DLD1 (cell line): ENCODE results near the gene EFHC2.
"Not testable (repeated sequence)": the region's sequence is repeated elsewhere in the genome, so short reads cannot be mapped to it uniquely, and the experiment has no call there.

ENCODE experiments used
- in situ Hi-C: cut with HindIII; loops from 2 replicates; pipeline ENCODE4 v1.10.0; 2017; ENCODE audit warnings: low sequenced_read_pairs

EFHC2 gene

DNA sequence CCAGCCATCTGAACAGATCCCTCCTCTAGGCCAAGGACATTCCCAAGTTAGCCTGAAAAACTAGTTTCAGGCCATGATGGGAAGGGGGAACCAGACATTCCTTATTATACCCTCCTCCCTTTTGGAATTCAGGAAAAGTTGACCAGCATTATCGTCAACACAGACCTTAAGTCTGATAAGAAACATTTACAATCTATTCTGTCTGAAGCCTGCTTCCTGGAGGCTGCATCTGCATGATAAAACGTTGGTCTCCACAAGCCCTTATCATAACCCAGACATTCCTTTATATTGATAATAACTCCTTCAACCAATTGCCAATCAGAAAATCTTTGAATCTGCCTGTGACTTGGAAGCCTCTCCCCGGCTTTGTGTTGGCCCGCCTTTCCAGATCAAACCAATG is 44.3 kb downstream of the EFHC2 start:
- in situ Hi-C loops = no loop called here

DNA sequence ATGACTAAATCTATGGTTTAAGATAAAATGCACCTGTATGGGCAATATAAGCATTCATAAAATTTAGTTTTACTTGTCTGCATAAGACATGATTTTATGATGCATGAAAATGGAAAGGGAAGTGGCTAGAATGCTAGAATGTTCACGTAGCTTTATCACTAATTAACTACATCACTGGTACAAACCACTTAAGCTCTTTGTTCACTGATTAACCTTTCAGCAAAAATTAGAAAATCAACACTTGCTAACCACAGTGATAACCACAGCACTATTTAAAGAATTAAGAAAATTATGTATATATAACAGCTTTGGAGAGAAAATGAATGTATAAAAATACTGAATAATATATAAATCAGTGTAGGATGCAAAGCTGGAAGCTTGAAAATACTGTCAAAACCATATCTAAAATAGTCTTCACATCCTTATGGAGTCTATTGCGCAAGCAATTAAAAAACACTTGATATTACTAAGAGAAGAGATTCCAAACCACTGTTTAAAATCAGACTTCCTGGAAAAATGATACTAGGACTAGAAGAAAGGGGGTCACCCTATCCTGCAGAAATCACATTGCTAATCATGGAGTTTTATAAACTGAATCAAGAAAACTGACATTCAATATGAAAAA is 51.9 kb downstream of the EFHC2 start:
- in situ Hi-C loops = no loop called here

DNA sequence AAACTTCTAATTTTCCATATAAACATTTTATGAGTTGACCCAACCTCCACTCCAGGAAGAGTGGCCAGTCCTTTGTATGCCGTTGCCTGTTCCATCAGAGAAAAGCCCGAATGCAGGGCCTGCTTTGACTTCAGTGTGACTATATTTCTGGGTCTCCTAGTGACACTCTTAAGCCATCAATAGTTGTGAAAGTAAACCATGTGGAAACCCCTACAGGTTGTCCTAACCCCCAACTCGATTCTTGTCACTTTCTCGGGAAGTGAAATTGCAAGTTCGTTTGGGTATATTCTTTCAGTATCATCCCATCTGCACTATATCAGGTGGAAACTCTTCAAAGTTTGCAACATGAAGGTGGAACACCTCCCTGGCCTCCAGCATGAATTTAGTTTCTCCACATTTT is 52.8 kb downstream of the EFHC2 start:
- in situ Hi-C loops = no loop called here

DNA sequence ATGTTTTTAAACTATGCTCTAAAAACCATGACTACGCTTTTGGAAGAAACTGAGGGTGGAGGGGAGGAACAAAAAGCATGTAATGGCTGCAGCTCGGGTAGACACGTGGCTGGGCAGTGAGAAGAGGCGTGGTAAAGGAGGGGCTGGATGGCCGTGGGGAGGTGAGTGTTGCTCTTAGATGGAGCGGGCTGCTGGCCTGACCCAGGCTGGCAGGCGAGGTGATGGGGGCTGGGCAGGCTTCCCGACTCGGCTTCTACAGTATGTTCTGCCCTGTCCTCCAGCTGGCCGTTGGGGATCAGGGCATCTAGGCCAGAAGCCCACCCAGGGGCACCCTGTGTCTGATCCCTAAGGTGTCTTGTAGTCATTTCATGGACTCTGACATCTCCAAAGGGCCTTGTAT is 60.7 kb downstream of the EFHC2 start:
- in situ Hi-C loops = no loop called here

DNA sequence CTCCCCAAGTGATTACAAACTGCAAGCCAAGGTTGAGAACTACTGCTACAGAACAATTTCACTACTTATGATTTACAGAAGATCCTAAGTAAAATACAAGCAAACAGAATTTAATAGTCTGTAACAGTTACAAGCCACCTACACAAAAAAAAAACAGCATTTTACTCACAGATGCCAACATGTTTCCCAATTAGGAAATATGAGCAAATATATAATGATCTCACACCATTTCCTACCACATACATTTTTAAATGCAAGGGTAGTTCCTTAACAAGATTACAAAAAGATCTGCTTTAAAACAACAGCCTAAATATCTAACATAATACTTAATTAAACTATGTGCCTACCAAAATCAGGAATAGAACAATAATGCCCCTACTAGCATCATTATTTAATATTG is 63.4 kb downstream of the EFHC2 start:
- in situ Hi-C loops = no loop called here

DNA sequence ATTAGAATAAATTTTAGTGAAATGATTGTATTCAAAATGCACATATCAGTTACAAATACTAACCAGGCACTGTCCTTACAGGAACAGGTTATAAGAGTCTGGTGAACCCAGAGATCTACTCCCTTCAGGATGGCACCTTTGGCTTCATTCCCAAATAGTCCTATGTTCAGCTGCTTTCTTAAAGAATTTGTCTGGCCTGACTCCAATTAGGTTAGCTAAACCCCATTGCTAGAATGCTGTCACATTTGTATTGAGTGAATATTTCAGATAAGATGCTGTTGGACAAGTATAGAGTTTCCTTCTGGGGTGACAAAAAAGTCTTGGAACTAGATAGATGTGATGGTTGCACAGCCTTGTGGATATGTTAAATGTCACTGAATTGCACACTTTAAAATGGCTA is 69.4 kb downstream of the EFHC2 start:
- in situ Hi-C loops = no loop called here

DNA sequence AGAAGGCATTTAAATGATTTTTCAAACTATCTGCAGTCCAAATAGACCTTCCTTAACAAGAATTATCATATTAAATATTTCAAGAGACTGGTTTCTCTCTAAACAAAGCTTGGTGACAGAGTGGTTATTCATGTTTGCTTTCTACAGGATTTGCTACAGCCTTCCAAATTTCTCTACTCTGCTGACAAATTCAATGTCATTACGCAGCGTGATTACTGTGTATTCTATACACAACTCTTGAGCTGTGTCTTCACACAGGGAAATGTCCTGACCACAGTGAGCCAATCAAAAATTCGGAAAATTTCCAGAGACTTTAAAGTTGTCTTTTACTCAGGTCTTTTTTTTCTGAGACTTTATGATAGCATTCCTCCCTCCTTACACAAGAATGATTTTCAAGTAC is 75.6 kb downstream of the EFHC2 start:
- in situ Hi-C loops = no loop called here

DNA sequence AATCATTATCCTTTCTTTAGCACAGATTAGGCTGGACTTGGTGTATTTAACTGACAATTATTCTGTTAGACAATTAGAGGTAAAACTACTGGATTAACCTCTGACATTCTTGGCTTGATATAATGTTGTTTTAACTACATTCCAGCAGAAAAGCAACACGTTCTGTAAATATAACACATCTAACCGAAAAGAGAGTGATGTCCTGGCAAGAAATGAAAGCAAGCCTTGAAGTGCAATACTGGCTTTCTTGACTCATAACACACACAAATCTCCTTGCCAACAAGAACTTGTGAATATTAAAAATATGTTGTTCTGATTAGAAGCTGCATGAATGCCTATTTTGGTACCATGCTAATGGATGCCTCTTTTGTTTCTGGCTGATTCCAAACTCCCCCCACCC is 76.4 kb downstream of the EFHC2 start:
- in situ Hi-C loops = no loop called here

DNA sequence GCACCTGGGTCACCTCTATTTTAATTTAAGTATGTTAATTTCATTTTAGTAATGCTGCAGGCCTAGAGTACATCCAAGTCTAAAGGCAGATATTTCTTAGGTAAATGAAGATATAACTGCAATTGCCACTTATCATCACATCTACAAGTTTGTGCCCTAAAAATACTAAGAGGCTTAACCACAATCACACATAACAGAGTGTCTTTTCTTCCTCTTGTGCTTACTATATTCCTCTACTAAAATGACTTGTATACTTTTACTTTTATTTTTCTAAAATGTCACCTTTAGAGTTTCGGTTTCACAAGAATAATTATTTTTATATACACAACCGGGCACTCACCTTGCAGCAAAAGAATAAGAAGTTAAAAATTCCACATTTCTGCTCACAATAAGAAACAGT is 77.9 kb downstream of the EFHC2 start:
- in situ Hi-C loops = no loop called here

DNA sequence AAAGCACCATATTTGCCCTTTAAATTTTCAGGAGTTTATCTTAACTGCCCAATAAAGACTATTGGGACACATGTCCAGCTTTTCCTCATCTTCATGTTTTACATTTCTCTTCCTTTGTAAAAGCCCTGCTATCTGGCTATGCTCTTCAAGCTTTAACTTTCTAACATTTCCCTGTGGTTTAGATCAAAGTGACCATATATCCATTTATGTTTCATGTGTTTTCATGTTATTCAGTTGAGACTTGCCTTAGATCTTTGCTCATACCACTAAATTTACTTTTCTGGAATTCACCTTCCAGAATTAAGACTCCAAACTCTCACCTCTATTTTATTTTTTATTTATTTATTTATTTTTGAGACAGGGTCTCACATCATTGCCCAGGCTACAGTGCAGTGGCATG is 78.5 kb downstream of the EFHC2 start:
- in situ Hi-C loops = no loop called here

DNA sequence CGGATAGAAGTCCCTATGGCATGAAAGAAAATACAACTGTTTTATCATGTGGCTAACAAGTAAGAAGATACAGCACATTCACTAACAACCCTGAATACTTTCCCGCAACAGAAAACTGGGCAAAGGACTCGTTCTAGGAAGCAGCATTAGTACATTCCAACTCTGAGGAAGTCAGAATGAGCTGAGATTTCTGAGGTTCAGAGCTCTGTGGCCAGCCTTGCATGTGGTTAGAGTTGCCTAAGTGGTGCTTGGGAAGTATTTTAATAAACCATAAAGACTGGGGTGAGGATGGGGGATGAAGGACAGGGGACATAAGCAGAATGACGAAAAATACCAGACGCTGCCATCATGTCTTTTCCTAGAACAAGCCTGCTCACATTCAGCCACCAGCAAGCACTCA is 82.2 kb downstream of the EFHC2 start:
- in situ Hi-C loops = no loop called here

DNA sequence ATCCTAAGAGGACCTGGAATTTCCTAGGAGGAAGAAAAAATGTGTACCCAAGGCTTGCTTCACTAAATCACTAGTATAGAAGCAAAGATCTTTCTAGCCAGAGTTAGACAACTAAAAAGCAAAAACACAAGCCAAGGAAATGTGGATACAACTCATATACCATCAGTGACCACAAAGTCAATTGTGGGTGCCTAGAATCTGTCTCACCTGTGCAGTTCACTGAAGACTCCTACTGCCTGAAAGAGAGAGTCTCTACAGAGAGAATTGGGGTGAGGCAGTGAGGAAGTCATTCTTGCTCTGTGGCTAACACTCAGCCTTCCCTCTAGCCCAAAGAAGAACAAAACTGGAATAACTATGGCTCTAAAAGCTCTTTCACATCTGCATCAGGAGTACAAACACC is 82.9 kb downstream of the EFHC2 start:
- in situ Hi-C loops = no loop called here

DNA sequence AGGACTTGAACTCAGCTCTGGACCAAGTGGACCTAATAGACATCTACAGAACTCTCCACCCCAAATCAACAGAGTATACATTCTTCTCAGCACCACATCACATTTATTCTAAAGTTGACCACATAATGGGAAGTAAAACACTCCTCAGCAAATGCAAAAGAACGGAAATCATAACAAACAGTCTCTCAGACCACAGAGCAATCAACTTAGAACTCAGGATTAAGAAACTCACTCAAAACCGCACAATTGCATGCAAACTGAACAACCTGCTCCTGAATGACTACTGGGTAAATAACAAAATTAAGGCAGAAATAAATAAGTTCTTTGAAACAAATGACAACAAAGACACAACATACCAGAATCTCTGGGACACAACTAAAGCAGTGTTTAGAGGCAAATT is 87.7 kb downstream of the EFHC2 start:
- in situ Hi-C loops = not testable (repeated sequence)

DNA sequence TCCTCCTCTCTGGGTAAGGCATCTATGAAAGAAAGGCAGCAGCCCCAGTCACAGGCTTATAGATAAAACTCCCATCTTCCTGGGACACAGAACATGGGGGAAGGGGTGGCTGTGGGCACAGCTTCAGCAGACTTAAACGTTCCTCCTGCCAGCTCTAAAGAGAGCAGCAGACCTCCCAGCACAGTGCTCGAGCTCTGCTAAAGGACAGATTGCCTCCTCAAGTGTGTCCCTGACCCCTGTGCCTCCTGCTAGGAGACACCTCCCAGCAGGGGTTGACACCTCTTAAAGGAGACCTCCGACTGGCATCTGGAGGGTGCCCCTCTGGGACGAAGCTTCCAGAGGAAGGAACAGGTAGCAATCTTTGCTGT is 89.9 kb downstream of the EFHC2 start:
- in situ Hi-C loops = no loop called here

DNA sequence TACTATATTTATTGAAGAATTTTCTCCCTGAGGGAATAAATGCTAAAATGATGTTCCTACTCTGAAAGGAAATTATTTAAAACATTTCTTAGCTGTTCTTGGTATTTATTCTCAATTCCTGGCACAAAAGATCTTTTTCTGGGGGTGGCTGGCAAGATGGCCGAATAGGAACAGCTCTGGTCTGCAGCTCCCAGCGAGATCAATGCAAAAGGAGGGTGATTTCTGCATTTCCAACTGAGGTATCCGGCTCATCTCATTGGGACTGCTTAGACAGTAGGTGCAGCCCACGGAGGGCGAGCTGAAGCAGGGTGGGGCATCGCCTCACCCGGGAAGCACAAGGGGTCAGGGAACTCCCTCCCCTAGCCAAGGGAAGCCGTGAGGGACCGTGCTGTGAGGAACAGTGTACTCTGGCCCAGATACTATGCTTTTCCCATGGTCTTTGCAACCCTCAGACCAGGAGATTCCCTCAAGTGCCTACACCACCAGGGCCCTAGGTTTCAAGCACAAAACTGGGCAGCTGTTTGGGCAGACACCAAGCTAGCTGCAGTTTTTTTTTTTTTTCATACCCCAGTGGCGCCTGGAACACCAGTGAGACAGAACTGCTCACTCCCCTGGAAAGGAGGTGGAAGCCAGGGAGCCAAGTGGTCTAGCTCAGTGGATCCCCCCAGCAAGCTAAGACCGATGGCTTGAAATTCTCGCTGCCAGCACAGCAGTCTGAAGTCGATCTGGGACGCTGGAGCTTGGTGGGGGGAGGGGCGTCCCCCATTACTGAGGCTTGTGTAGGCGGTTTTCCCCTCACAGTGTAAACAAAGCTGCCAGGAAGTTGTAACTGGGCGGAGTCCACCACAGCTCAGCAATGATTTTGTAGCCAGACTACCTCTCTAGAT is 90.5 kb downstream of the EFHC2 start:
- in situ Hi-C loops = not testable (repeated sequence)

DNA sequence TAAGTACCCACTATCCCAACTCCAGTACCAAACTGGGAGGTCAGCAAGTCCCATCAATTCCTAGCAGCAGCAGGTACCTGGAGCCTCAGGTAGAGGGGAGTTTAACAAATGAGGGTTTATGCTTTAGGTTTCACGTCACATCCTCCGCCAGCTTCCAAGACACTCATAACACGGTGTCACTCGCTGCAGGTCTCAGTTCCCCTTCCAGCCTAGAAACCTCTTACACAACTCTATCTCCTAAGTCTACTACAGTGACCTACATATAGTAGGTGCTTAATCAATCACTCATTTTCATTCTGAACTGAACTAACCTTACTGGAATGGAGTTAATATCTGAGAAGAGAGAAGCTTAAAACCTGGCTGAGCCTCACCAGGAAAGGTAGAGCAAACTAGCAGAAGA is 96.0 kb downstream of the EFHC2 start:
- in situ Hi-C loops = no loop called here

DNA sequence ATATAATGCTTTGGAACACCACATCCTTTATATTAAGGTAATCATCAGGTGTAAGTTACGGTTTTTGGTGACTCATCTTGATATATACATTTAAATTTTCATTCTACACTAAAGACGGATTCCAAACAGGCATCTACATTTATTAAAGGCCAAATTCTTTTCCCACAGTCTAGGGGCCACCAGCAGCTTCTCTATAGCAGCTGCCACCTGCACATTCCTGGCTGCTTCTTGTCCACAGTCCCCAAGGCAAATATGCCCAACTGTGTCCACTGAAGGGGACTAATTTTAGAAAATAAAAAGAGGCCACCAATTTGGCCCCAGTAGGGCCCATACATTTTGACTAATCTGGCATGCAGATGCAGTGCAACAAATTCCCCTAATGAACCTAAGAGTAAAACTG is 96.6 kb downstream of the EFHC2 start:
- in situ Hi-C loops = no loop called here

DNA sequence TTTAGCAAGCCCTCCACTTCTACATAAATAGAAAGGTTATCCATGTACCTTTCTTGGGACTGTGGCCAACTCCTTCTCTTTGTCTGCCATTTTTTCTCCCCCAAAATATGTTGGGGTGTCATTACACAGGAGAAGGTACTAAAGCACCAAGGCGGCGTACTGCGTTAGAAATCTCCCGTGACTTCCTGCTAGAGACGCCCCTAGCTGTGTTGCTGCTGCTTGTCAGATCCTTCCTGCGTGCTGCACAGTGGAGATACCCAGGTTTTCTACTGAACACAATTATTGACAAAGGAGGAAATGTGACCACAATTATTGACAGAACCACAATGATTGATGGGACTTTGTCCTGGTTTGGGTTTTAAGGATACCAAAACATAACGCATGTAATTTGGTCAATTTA is 97.7 kb downstream of the EFHC2 start:
- in situ Hi-C loops = no loop called here

DNA sequence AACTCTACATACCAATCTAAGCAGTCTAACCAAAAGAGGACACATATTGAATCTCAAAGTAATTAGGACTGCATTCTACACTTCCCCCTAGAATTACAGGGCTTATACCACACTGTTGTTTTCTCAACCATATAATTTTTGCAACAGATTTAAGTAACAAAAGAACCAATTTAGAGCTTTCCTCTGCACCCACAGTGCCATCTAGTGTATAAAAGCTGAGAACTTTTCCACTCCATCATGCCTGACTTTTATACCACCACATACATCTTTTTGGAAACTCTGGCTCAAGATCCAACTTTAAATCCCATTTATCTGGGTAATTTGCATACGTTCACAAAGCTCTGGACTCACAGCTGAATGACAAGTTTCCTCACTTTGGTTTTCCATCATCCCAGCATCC is 99.5 kb downstream of the EFHC2 start:
- in situ Hi-C loops = no loop called here

DNA sequence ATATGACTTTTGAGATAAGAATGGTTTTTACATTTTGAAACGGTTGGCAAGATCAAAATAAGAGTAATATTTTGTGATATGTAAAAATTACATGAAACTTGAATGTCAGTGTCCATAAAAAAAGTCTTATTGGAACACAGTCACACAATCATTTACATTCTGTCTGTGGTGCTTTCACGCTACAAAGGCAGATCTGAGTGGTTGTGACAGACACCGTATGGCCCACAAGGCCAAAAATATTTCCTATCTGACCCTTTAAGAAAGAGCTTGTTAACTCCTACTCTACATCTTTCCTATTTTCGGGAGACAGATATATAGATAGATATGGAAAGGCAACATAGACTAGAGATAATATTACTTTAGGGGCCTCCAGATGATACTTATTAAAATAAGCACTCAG is 101.9 kb downstream of the EFHC2 start:
- in situ Hi-C loops = no loop called here

DNA sequence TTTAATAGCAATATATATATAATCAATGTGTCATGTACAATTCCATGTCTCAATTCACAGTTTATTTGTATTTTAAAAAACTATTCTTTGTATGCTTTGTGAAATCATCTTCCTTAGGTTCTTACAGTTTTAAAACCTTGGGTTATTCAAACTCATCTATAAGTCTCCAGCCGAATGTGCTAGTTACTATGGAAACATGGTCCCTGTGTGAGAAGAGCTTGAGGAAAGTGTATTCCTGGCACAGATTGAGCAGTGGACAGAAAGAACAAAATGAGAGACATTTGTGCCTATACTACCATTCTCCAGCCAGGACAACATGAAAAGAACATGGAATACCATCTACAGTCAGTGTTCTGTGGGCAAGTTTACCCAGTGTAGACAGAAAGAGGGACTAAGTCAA is 103.4 kb downstream of the EFHC2 start:
- in situ Hi-C loops = no loop called here

DNA sequence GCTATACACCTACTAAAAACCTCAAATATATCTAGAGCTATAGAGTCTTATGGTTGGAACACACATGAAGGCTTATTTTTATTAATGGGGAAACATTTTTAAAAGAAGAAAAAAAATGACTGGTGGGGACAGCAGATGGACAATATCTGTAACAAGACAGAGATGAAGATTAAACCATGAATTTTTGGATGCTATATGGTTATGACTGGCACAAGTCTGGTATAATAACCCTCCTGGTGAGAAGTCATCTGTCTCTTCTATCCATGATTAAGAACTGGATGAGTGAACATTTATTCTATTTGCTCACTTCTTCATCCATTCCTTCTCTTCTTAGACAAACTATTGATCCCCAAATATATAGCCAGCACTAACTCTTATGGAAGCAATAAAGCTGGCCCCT is 104.4 kb downstream of the EFHC2 start:
- in situ Hi-C loops = no loop called here

DNA sequence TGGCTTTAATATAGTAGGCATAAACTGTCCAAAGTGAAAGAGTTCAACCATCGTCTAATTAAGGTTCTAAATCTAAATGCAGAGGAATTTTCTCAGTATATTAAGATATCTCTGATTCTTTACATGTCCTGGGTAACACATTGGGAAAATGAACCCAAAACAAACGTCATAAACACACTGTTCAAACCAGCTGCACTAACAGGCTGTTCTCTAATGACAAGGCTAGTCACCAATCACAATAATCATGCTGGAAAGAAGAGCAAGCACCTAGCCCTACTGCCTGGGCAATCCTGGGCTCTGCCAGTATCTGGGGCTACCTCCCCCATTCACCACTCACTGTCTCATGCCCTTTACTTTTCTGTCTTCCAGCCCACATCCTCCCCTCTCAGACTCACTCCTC is 107.9 kb downstream of the EFHC2 start:
- in situ Hi-C loops = no loop called here
